ENCODE results near the gene DNAH14.
"Not testable (repeated sequence)": the region's sequence is repeated elsewhere in the genome, so short reads cannot be mapped to it uniquely, and the experiment has no call there.

The DNAH14 gene

GRCh38 chr1:225360119-225360518 is 430.6 kb downstream of the DNAH14 start:
- no peak for DNase-seq

DNA sequence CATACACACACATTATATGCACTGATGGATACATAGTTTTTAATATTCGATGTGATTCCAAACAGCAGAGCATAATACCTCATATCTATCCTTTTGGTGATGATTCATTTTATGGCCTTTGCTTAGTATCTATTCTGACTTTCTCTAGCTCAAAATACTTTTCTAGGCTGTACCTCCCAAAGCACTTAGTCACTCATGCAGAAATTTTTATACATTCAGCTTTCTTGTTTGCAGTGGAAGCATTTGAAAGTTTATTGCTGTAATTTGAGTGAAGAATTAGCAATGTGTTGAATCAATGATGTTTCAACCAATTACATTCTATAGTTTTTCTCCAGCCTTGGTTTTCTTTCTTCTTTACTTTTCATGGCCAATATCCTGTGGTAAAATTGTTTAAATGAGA is 431.7 kb downstream of the DNAH14 start:
- DNase-seq = no peak

- no peak for DNase-seq
These were observed 433.3 kb downstream of the DNAH14 start for GRCh38 chr1:225362805-225363204.

DNA sequence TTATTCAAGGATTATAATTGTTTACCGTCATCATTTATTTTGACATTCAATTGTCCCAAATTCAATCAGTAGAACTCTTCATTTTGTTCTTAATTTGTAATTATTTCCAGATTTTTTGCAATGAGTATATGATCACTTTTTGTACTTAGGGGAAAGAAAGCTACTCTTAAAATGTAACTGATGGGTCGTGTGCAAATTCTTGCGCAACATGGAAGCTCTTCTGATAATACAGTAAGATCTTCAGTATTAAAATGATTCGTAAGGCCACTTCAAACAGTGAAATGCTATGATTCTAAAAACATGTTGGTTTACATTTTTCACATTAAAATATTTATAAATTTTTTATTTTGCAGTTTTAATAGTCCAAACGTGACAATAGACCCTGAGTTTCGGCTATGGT is 435.0 kb downstream of the DNAH14 start:
- no peak for DNase-seq

- DNase-seq = no peak
These were observed 436.5 kb downstream of the DNAH14 start for GRCh38 chr1:225366018-225366417.

DNA sequence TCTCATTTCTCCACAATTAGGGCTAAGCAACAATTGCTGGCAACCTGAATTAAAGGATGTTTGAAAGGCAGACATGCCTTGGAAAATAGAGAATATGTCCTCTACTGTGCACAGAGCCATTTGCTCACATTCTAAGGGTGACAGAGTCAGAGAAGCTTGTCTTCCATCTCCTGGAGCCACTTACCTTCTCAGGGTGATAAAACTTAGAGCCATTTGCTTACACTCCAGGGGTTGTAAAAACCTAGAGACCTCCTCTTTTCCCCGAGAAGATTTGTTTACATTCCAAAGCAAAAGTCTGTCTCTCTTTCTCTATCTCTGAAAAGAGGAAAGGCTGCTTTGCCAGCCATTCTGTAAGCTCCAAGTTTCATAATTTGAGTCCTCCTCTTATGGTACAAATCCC is 437.1 kb downstream of the DNAH14 start:
- no peak for DNase-seq

GRCh38 chr1:225368036-225368552 is 438.6 kb downstream of the DNAH14 start:
- no peak for DNase-seq

DNA sequence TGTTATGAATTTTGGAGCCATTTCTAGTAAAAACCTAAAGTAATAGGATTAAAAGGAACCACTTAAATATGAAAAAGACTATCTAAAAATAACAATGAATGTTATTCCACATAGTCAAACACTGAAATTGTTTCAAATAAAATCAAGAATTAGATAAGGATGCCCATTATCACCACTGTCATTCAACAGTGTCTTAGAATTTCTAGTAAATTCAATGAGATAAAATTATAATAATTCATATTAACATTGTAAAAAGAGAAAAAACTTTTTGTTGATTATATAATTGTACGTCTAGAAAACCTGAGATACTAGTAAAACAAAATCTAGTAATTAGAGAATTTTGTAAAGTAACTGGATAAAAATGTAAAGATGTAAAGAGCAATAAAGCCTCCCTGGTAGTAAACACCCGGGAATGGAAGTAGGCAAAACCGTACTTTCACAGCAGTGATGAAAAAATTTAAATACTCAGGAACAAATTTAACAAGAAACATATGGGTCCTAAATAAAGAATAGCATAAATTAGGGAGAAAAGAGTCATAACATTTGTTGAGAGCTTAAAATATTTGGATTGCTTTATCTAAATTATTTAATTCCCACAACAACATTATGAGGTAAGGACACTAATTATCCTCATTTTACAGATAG is 442.0 kb downstream of the DNAH14 start:
- DNase-seq = no peak

- DNase-seq = no peak
These were observed 443.7 kb downstream of the DNAH14 start for GRCh38 chr1:225373155-225373554.

DNA sequence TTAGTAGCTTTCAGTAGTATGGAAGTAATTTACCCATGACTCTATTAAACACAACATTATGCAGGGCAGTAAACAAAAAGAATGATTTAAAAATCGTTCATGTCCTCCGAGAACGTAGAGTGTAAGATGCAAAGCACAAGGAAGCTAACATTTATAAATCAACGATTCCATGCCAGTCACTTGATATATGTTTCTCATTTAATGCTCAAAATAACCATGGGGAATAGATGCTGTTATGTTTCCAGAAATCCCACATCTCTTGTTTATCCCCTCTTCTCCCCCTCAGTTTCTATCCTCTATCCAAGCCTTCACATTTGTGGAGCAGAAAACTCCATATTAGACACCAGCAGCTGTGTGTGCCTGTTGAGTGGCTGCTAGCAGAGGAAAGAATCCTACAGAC is 445.5 kb downstream of the DNAH14 start:
- no peak for DNase-seq

- no peak for DNase-seq
These were observed 449.4 kb downstream of the DNAH14 start for GRCh38 chr1:225378880-225379279.

- no peak for DNase-seq
These were observed 451.2 kb downstream of the DNAH14 start for GRCh38 chr1:225380691-225381090.

- DNase-seq = not testable (repeated sequence)
These were observed 457.4 kb downstream of the DNAH14 start for GRCh38 chr1:225386860-225387259.

DNA sequence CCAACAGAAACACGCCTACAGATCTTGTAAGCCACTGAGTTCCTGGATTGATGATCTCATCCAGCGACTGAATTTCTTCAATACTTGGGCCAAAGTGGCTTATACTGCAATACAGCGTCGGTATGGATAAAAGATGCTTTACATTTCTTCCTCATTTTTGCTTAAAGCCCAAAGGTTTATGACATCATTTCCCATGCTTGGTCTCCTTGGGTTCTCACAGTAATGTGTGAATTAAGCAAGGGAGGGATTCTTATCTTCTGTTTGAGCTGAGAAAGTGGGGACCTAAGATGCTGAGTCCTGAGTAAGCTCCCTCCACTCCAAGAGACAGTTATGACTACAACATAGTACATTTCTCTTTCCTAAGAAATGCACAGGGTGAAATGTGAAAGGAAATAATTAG is 458.9 kb downstream of the DNAH14 start:
- no peak for DNase-seq

GRCh38 chr1:225389843-225390242 is 460.4 kb downstream of the DNAH14 start:
- no peak for DNase-seq

DNA sequence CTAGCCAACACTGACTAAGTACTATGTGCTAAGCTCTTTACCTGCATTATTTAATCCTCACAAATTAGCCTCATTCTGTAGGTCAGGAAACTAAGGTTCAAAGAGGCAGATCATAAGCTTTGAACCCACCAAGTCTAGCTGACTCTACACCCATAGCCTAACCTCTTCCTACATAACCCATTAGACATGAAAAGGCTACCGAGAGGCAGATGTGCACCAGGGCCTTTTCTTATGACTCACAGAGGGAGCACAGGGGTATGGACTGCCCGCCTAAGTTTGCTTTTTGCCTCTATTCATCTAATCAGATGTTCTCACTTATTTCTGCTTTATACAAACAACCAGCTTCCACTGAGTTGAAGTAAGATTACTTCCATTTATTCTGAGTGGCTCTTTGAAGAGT is 466.9 kb downstream of the DNAH14 start:
- no peak for DNase-seq

DNA sequence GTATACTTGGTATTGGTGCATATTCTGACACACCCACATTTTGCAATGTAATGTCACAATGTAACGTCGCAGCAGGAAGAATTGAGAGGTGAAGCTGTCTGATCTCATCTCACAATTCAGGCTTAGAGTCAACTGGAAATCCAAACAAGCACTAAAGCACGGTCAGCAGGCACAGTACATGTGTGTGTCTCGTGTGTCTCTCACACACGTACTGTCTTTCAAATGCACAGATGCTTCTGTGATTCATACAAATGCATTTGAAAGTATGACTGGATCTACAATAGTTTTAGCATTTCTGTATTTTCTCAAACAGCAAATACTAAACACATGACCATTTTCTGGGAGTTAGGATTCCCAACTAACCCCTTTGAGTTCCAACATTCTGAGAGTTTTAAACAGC is 471.5 kb downstream of the DNAH14 start:
- DNase-seq = no peak

GRCh38 chr1:225406976-225407725 is 477.7 kb downstream of the DNAH14 start:
- DNase-seq = no peak

GRCh38 chr1:225407755-225408154 is 478.3 kb downstream of the DNAH14 start:
- DNase-seq = no peak

- DNase-seq = no peak
These were observed 478.8 kb downstream of the DNAH14 start for GRCh38 chr1:225408249-225408648.

DNA sequence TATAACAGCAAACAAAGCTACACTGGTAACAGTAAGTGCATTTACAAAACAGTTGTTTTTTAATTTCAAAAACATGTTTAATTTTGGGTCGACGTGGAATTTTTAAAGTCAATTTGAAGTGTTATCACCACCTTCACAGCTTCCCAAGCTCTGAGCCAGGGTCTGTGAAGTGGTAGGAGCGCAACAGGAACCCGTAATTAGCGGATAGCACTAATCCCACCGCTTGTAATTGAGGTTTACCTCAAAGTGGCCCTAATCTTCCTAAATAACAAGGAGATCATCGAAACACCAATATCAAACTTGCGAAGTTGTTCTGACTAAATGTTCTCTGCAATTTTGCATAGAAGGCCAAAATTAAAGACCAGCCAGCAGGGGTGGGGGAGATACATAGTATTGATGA is 479.6 kb downstream of the DNAH14 start:
- no peak for DNase-seq

- DNase-seq = no peak
These were observed 480.6 kb downstream of the DNAH14 start for GRCh38 chr1:225410036-225410435.

DNA sequence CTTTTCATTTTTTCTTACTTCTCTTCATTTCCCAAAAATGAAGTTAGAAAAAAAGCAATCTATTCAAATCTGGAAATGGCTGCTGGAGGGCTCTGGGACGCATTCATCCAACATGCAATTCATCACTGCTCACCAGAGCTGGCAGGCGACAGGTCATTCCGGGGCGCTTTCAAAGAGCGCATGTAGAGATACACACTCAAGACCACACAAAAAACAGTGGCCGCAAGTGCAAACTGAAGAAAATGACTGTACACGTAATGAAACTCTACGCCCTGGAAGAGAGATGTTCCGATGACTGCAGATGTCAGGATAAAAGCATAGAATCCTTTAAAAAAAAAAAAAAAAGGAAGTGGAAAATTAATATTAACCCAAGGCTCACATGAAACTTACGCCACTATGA is 482.8 kb downstream of the DNAH14 start:
- DNase-seq = no peak

DNA sequence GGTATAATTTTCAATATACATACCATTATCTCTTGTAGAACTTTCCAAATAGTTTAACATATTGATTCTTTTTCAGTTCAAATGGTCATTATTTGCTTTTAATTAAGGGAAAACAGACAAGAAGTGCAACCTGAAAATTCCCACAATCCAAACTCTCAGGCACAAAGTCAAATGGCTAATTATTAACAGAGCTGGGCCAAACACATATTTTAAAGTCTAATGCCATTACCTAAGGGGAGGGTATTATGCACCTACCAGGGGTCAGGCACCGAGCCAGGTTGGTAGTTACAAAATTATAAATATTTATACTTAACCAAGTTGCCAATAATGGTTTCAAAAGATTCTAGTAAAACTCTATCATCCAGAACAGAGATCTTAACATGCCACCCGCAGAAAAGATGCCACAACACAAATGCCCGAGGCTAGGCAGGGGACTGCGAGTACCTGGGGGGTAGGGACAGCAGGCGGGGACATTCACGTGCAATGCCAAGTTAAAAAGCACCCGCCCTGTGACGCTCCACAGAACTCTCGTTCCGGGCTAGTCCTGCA is 483.4 kb downstream of the DNAH14 start:
- DNase-seq = no peak
